ENCODE results near the gene LYPD6B. TPM values are rescaled to one million over a fixed set of nuclear protein-coding genes. Genes with fewer than 3 reads are reported as not detected.

Gene LYPD6B
- polyA plus RNA-seq, 3 donors, result not detected

DNA sequence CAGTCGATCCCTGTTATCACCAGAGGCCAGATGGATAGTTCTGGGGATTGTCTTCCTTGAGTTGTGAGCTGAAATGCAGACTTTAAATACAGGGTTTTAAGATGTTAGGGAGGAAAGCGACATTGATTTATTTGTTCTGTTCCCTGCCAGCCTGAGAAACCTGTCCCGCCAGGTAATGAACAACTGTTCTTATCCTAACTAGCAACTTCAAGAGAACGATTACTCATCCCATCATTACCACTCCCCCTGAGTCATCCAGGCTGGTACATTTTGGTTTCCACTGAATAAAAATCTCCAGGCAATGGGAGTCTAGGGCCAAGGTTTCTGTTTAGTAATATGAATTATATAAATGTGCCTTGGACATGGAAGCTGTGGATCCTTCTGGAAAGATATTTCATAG, 131.2 kb downstream of the LYPD6B start:
- Mint-ChIP-seq H3K36me3 (peaks cover 0 to 1% of the 10 kb centered on the region in 2 donors), H3K4me3 (no peak overlapping the region), H3K27me3 (ENCODE audit: low read depth in 3 of 3) (peaks cover 1 to 10% (median 4%) of the 10 kb centered on the region in 3 donors), H3K9me3 (peaks cover 6 to 19% (median 14%) of the 10 kb centered on the region in 7 donors), H3K27ac (no peak overlapping the region), H3K4me1 (peaks cover 16% of the 10 kb centered on the region)
- Histone ChIP-seq H4K20me1 (ENCODE audit: insufficient read depth, low read length) (no peaks in the 10 kb centered on the region), H3K36me3 (replicated peaks in 1 of 2; ENCODE audit: control insufficient read depth in 1 of 2, insufficient read depth in 2 of 2, low read length in 2 of 2) (no peaks in the 10 kb centered on the region), H3K9me3 (replicated peaks in 1 of 2; ENCODE audit: control insufficient read depth in 1 of 2, insufficient read depth in 1 of 2, low read length in 2 of 2) (peaks cover 10 to 14% of the 10 kb centered on the region in 2 donors), H3K4me1 (ENCODE audit: control insufficient read depth in 1 of 2, insufficient read depth in 2 of 2, low read length in 2 of 2) (peaks cover 12 to 14% of the 10 kb centered on the region in 2 donors), H3K4me3 (replicated peaks in 1 of 3; ENCODE audit: low read depth in 2 of 3, low read length in 3 of 3) (no peak overlapping the region), H3K4me2 (replicated peaks; ENCODE audit: extremely low read depth, low read length, poor library complexity, severe bottlenecking) (no peak overlapping the region), H2AFZ (ENCODE audit: insufficient read depth, low read depth, low read length, poor library complexity, severe bottlenecking) (no peak overlapping the region), H3K79me2 (ENCODE audit: insufficient read depth, low read length) (no peaks in the 10 kb centered on the region), H3K27ac (ENCODE audit: low read depth in 1 of 2, low read length in 2 of 2) (no peak overlapping the region), H3K27me3 (ENCODE audit: control insufficient read depth in 2 of 2, insufficient read depth in 2 of 2, low read length in 2 of 2) (no peaks in the 10 kb centered on the region), H3K9ac (ENCODE audit: insufficient read depth, low read length, poor library complexity, severe bottlenecking) (no peak overlapping the region)
- intact Hi-C loops (cut with micrococcal nuclease), result loop anchor here in 1 of 2 donors (10.0 kb wide), 1 partner anchor 85 kb away; no protein-coding TSS in a partner anchor
- DNase-seq, result no peak
- TF ChIP-seq, protein P1, sequence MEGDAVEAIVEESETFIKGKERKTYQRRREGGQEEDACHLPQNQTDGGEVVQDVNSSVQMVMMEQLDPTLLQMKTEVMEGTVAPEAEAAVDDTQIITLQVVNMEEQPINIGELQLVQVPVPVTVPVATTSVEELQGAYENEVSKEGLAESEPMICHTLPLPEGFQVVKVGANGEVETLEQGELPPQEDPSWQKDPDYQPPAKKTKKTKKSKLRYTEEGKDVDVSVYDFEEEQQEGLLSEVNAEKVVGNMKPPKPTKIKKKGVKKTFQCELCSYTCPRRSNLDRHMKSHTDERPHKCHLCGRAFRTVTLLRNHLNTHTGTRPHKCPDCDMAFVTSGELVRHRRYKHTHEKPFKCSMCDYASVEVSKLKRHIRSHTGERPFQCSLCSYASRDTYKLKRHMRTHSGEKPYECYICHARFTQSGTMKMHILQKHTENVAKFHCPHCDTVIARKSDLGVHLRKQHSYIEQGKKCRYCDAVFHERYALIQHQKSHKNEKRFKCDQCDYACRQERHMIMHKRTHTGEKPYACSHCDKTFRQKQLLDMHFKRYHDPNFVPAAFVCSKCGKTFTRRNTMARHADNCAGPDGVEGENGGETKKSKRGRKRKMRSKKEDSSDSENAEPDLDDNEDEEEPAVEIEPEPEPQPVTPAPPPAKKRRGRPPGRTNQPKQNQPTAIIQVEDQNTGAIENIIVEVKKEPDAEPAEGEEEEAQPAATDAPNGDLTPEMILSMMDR (IDR thresholded peaks at IDR 0.05), result no peak
- 100% methylated on average over 1 of the region's 4 CpGs for WGBS (ENCODE audit: insufficient coverage)

GRCh38 chr2:149170156-149170555, 131.7 kb downstream of the LYPD6B start:
- H3K36me3 ChIP-seq (replicated peaks in 1 of 2; ENCODE audit: control insufficient read depth in 1 of 2, insufficient read depth in 2 of 2, low read length in 2 of 2), result no peaks in the 10 kb centered on the region
- no peaks in the 10 kb centered on the region for H3K79me2 ChIP-seq (ENCODE audit: insufficient read depth, low read length)
- no peak overlapping the region for H3K4me2 ChIP-seq (replicated peaks; ENCODE audit: extremely low read depth, low read length, poor library complexity, severe bottlenecking)
- WGBS (ENCODE audit: insufficient coverage), result no CpG with 5 or more reads among the region's 1 CpG
- H3K27me3 ChIP-seq (ENCODE audit: control insufficient read depth in 2 of 2, insufficient read depth in 2 of 2, low read length in 2 of 2), result no peaks in the 10 kb centered on the region
- no peak overlapping the region for H3K27ac ChIP-seq (ENCODE audit: low read depth in 1 of 2, low read length in 2 of 2)
- TF ChIP-seq, protein P1 (IDR thresholded peaks at IDR 0.05), result no peak
- no peak overlapping the region for H3K4me3 ChIP-seq (replicated peaks in 1 of 3; ENCODE audit: low read depth in 2 of 3, low read length in 3 of 3)
- Mint-ChIP-seq H3K27me3 (ENCODE audit: low read depth in 3 of 3) (peaks cover 1 to 7% (median 4%) of the 10 kb centered on the region in 3 donors), H3K4me3 (no peak overlapping the region), H3K36me3 (peaks cover 0 to 1% of the 10 kb centered on the region in 2 donors), H3K4me1 (peaks cover 16% of the 10 kb centered on the region), H3K27ac (no peak overlapping the region), H3K9me3 (peaks cover 6 to 19% (median 12%) of the 10 kb centered on the region in 7 donors)
- H3K9me3 ChIP-seq (replicated peaks in 1 of 2; ENCODE audit: control insufficient read depth in 1 of 2, insufficient read depth in 1 of 2, low read length in 2 of 2), result peaks cover 10 to 11% of the 10 kb centered on the region in 2 donors
- DNase-seq, result no peak
- no peak overlapping the region for H2AFZ ChIP-seq (ENCODE audit: insufficient read depth, low read depth, low read length, poor library complexity, severe bottlenecking)
- H4K20me1 ChIP-seq (ENCODE audit: insufficient read depth, low read length), result no peaks in the 10 kb centered on the region
- no peak overlapping the region for H3K9ac ChIP-seq (ENCODE audit: insufficient read depth, low read length, poor library complexity, severe bottlenecking)
- peaks cover 12 to 14% of the 10 kb centered on the region in 2 donors for H3K4me1 ChIP-seq (ENCODE audit: control insufficient read depth in 1 of 2, insufficient read depth in 2 of 2, low read length in 2 of 2)
- intact Hi-C loops (cut with micrococcal nuclease), result no loop called here
